ENCODE measurements around the gene LRRC51.

Gene LRRC51

GRCh38 chr11:72080326-72081183 is at the start of gene LRRC51, which contains the start of gene NUMA1:
TSS of gene LRRC51 (plus strand) at chr11:72080850. CDS start at chr11:72089084, 8,234 bp downstream.
TSS of gene NUMA1 (minus strand) at chr11:72080542. CDS start at chr11:72035943, 44,599 bp downstream.
- DNase-seq (ENCODE audit: low spot score), result peak; percentile 100

- DNase-seq (ENCODE audit: low spot score), result no peak
Observed at GRCh38 chr11:72036687-72037086, 44.0 kb upstream of the LRRC51 start.

GRCh38 chr11:72037554-72038311 is 42.9 kb upstream of the LRRC51 start:
- DNase-seq (ENCODE audit: low spot score), result no peak

GRCh38 chr11:72038491-72038890 is 42.2 kb upstream of the LRRC51 start:
- no peak for DNase-seq (ENCODE audit: low spot score)

- DNase-seq (ENCODE audit: low spot score), result no peak
Observed at GRCh38 chr11:72039031-72039855, 41.4 kb upstream of the LRRC51 start.

- DNase-seq (ENCODE audit: low spot score), result no peak
Observed at GRCh38 chr11:72039856-72040401, 40.7 kb upstream of the LRRC51 start.

GRCh38 chr11:72040491-72041363 is 39.9 kb upstream of the LRRC51 start:
- DNase-seq (ENCODE audit: low spot score), result peak; percentile 75

GRCh38 chr11:72041364-72042063 is 39.1 kb upstream of the LRRC51 start:
- peak; percentile 43 for DNase-seq (ENCODE audit: low spot score)

- no peak for DNase-seq (ENCODE audit: low spot score)
Observed at GRCh38 chr11:72042064-72042745, 38.4 kb upstream of the LRRC51 start.

GRCh38 chr11:72045849-72046248 is 34.8 kb upstream of the LRRC51 start:
- no peak for DNase-seq (ENCODE audit: low spot score)

GRCh38 chr11:72048766-72049460 is 31.7 kb upstream of the LRRC51 start:
- no peak for DNase-seq (ENCODE audit: low spot score)

GRCh38 chr11:72058416-72059034 is 22.1 kb upstream of the LRRC51 start:
- no peak for DNase-seq (ENCODE audit: low spot score)

- DNase-seq (ENCODE audit: low spot score), result no peak
Observed at GRCh38 chr11:72061739-72062396, 18.8 kb upstream of the LRRC51 start.

- no peak for DNase-seq (ENCODE audit: low spot score)
Observed at GRCh38 chr11:72066855-72067254, 13.8 kb upstream of the LRRC51 start.

GRCh38 chr11:72067266-72067665 is 13.4 kb upstream of the LRRC51 start:
- no peak for DNase-seq (ENCODE audit: low spot score)

- DNase-seq (ENCODE audit: low spot score), result no peak
Observed at GRCh38 chr11:72067676-72068075, 13.0 kb upstream of the LRRC51 start.

- no peak for DNase-seq (ENCODE audit: low spot score)
Observed at GRCh38 chr11:72069200-72069599, 11.4 kb upstream of the LRRC51 start.

- peak; percentile 95 for DNase-seq (ENCODE audit: low spot score)
Observed at GRCh38 chr11:72069787-72070251, 10.8 kb upstream of the LRRC51 start.

Data from RKO (cell line).